Activated naive CD4-positive, alpha-beta T cell treated with anti-CD3 and anti-CD28 coated beads for 36 hours (primary cell): ENCODE measurements around the gene NUB1. TPM values are rescaled to one million over a fixed set of nuclear protein-coding genes. Genes with fewer than 3 reads are reported as not detected.

Experiments
- CTCF ChIA-PET: fragments of 350-600 bp; sonication (Branson Sonifier 250); formaldehyde crosslinking; loops from one replicate; lab custom pipeline; 2021; ENCODE audit warnings: antibody characterized with exemption; lab: Charles Lee
- DNase-seq: peaks from one replicate; pipeline ENCODE4 v3.0.0-alpha.2; 2020
- H3K27ac Mint-ChIP-seq: one replicate; pipeline ENCODE4 v1.8.0; 2021; ENCODE audit warnings: mild to moderate bottlenecking, mixed read lengths
- H3K27me3 Mint-ChIP-seq: one replicate; pipeline ENCODE4 v1.8.0; 2021; ENCODE audit warnings: low read depth, mixed read lengths
- H3K36me3 Mint-ChIP-seq: one replicate; pipeline ENCODE4 v1.8.0; 2021; ENCODE audit warnings: low read depth, mixed read lengths
- H3K4me1 Mint-ChIP-seq: one replicate; pipeline ENCODE4 v1.8.0; 2021; ENCODE audit warnings: low read depth, mixed read lengths
- H3K4me3 Mint-ChIP-seq: one replicate; pipeline ENCODE4 v1.8.0; 2021; ENCODE audit warnings: mild to moderate bottlenecking, moderate library complexity, mixed read lengths
- H3K9me3 Mint-ChIP-seq: one replicate; pipeline ENCODE4 v1.8.0; 2021; ENCODE audit warnings: mixed read lengths
- intact Hi-C: fragments of 100-400 bp; cut with micrococcal nuclease; formaldehyde crosslinking; loops from one replicate; pipeline ENCODE4 v1.15.1; 2023
- total RNA-seq, 2 experiments: library from RNA; stranded (reverse); gene quantifications; one replicate each; pipeline ENCODE4 v1.2.3, GENCODE V29; 2021

The NUB1 gene
- total RNA-seq, 2 experiments from 2014 or later: 46.6 to 50.3 TPM

DNA sequence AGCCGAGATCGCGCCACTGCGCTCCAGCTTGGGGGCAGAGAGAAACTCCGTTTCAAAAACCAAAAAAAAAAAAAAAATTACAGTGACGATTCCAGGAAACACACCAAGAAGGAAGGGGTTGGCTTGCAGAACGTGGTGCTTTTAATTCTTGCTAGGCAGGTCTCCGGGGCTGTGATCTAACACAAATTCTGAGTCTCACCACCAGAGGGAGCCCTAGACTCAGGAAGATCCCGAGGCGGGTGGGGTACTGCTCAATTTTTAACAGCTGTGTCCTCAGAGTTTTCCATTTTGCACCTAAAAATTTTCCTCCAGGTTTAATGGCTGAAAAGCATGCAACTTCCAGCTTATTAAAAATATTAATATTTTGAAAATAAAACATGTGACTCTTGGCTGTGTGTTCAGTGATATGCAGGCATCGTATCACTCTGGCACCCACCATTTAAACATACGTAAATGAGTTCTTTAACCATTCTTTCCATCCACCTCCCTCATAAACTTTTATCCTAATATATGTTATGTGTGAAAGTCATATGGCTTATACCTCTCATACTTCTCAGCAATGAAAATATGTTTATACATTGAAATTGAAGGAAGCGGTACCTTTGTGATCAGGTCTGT lies 26.5 kb upstream of the NUB1 start:
- Mint-ChIP-seq H3K4me3 (peak overlapping the region; percentile 44), H3K27ac (no peak overlapping the region), H3K9me3 (peaks cover 14% of the 10 kb centered on the region), H3K36me3 (peaks cover 1% of the 10 kb centered on the region), H3K4me1 (peaks cover 9% of the 10 kb centered on the region), H3K27me3 (no peaks in the 10 kb centered on the region)
- CTCF ChIA-PET: interaction anchor here (0.6 to 9.7 kb wide), 35 partner anchors 9 to 467 kb away, joined by 3 to 208 read pairs (median 4); partner anchors contain the start of genes ABCF2 and NUB1
- DNase-seq: peak; percentile 87
- intact Hi-C loops: loop anchor here (1.0 kb wide), 5 partner anchors 26 to 444 kb away; partner anchors contain the start of gene NUB1

GRCh38 chr7:151316896-151317295 lies 24.7 kb upstream of the NUB1 start:
- Mint-ChIP-seq H3K36me3 (peaks cover 1% of the 10 kb centered on the region), H3K4me1 (peaks cover 9% of the 10 kb centered on the region), H3K27me3 (no peaks in the 10 kb centered on the region), H3K27ac (no peak overlapping the region), H3K9me3 (peaks cover 14% of the 10 kb centered on the region), H3K4me3 (no peak overlapping the region)
- CTCF ChIA-PET: interaction anchor here (0.6 to 9.7 kb wide), 11 partner anchors 9 to 378 kb away, joined by 4 to 208 read pairs (median 15); partner anchors contain the start of gene NUB1
- intact Hi-C loops: no loop called here
- DNase-seq: no peak

DNA sequence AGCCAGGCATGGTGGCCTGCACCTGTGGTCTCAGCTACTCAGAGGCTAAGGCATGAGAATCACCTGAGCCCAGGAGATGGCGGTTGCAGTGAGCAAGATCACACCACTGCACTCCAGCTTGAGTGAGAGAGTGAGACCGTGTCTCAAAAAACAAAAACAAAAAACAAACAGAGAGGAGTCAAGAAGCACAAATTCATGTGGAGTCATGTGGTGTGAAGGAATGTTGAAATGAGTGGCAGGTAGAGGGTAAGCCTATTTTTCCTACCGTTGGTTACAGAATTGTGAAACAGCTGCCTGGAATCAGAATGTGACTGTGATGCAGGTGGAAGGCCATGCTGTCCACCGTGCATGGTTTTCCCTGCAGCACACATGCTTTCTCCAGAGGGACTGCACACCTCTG lies 23.7 kb upstream of the NUB1 start:
- Mint-ChIP-seq H3K36me3 (peaks cover 1% of the 10 kb centered on the region), H3K4me1 (peaks cover 9% of the 10 kb centered on the region), H3K27ac (no peak overlapping the region), H3K4me3 (no peak overlapping the region), H3K9me3 (peaks cover 14% of the 10 kb centered on the region), H3K27me3 (no peaks in the 10 kb centered on the region)
- intact Hi-C loops: no loop called here
- CTCF ChIA-PET: interaction anchor here (0.6 to 9.7 kb wide), 6 partner anchors 24 to 450 kb away, joined by 3 to 208 read pairs (median 4); partner anchors contain the start of gene NUB1
- DNase-seq: no peak

GRCh38 chr7:151319189-151319588 lies 22.4 kb upstream of the NUB1 start:
- H3K27ac Mint-ChIP-seq: no peak overlapping the region
- no peak for DNase-seq
- peaks cover 7% of the 10 kb centered on the region for H3K4me1 Mint-ChIP-seq
- CTCF ChIA-PET: interaction anchor here (3.7 to 9.7 kb wide), 2 partner anchors 8 to 33 kb away, joined by 15 to 208 read pairs; no protein-coding TSS in a partner anchor
- no peak overlapping the region for H3K4me3 Mint-ChIP-seq
- H3K9me3 Mint-ChIP-seq: peaks cover 14% of the 10 kb centered on the region
- H3K27me3 Mint-ChIP-seq: no peaks in the 10 kb centered on the region
- intact Hi-C loops: no loop called here
- H3K36me3 Mint-ChIP-seq: peaks cover 1% of the 10 kb centered on the region

GRCh38 chr7:151320263-151320845 lies 21.3 kb upstream of the NUB1 start:
- H3K9me3 Mint-ChIP-seq: peaks cover 14% of the 10 kb centered on the region
- H3K36me3 Mint-ChIP-seq: peaks cover 1% of the 10 kb centered on the region
- intact Hi-C loops: no loop called here
- no peak overlapping the region for H3K27ac Mint-ChIP-seq
- CTCF ChIA-PET: interaction anchor here (1.6 to 9.7 kb wide), 3 partner anchors 9 to 32 kb away, joined by 5 to 208 read pairs (median 15); no protein-coding TSS in a partner anchor
- DNase-seq: no peak
- H3K4me1 Mint-ChIP-seq: no peaks in the 10 kb centered on the region
- no peaks in the 10 kb centered on the region for H3K27me3 Mint-ChIP-seq
- no peak overlapping the region for H3K4me3 Mint-ChIP-seq

GRCh38 chr7:151321341-151321740 lies 20.3 kb upstream of the NUB1 start:
- no peak overlapping the region for H3K4me3 Mint-ChIP-seq
- intact Hi-C loops: no loop called here
- H3K27me3 Mint-ChIP-seq: no peaks in the 10 kb centered on the region
- H3K27ac Mint-ChIP-seq: no peak overlapping the region
- CTCF ChIA-PET: interaction anchor here (1.2 to 9.7 kb wide), 5 partner anchors 9 to 77 kb away, joined by 3 to 208 read pairs (median 5); no protein-coding TSS in a partner anchor
- H3K9me3 Mint-ChIP-seq: peaks cover 14% of the 10 kb centered on the region
- no peak for DNase-seq
- H3K4me1 Mint-ChIP-seq: no peaks in the 10 kb centered on the region
- H3K36me3 Mint-ChIP-seq: peaks cover 1% of the 10 kb centered on the region

GRCh38 chr7:151322906-151323305 lies 18.7 kb upstream of the NUB1 start:
- Mint-ChIP-seq H3K4me1 (no peaks in the 10 kb centered on the region), H3K27ac (no peak overlapping the region), H3K27me3 (no peaks in the 10 kb centered on the region), H3K36me3 (peaks cover 1% of the 10 kb centered on the region), H3K4me3 (no peak overlapping the region), H3K9me3 (peaks cover 14% of the 10 kb centered on the region)
- CTCF ChIA-PET: interaction anchor here (1.3 to 9.7 kb wide), 4 partner anchors 7 to 30 kb away, joined by 3 to 208 read pairs (median 34); no protein-coding TSS in a partner anchor
- intact Hi-C loops: no loop called here
- no peak for DNase-seq

GRCh38 chr7:151327022-151327421 lies 14.6 kb upstream of the NUB1 start:
- CTCF ChIA-PET: interaction anchor here (1.1 to 6.5 kb wide), 4 partner anchors 11 to 121 kb away, joined by 3 to 54 read pairs (median 5); no protein-coding TSS in a partner anchor
- H3K27me3 Mint-ChIP-seq: no peaks in the 10 kb centered on the region
- H3K4me1 Mint-ChIP-seq: no peaks in the 10 kb centered on the region
- H3K4me3 Mint-ChIP-seq: no peak overlapping the region
- no peaks in the 10 kb centered on the region for H3K36me3 Mint-ChIP-seq
- no peak overlapping the region for H3K27ac Mint-ChIP-seq
- no peak for DNase-seq
- no peaks in the 10 kb centered on the region for H3K9me3 Mint-ChIP-seq
- intact Hi-C loops: no loop called here

- H3K36me3 Mint-ChIP-seq: no peaks in the 10 kb centered on the region
- H3K4me3 Mint-ChIP-seq: no peak overlapping the region
- no peaks in the 10 kb centered on the region for H3K9me3 Mint-ChIP-seq
- H3K27me3 Mint-ChIP-seq: no peaks in the 10 kb centered on the region
- intact Hi-C loops: no loop called here
- H3K4me1 Mint-ChIP-seq: no peaks in the 10 kb centered on the region
- CTCF ChIA-PET: interaction anchor here (0.6 to 6.5 kb wide), 4 partner anchors 12 to 120 kb away, joined by 3 to 54 read pairs (median 5); no protein-coding TSS in a partner anchor
- DNase-seq: no peak
- H3K27ac Mint-ChIP-seq: no peak overlapping the region
Measured at GRCh38 chr7:151327659-151328058, 14.0 kb upstream of the NUB1 start.

DNA sequence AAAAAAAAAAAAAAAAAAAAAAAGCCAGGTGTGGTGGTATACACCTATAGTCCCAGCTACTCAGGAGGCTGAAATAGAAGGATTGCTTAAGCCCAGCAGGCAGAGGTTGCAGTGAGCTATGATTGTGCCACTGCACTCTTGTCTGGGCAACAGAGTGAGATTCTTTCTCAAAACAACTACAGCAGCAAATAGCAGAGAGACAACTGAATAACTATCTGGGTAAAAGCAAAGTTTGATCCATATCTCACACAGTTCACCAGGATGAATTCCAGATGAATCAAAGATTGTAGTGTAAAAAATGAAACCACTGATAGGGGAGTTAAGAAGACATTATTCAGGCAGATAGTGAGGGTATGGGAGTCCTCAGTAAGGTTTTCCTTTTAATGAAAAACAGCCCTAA lies 11.4 kb upstream of the NUB1 start:
- no peaks in the 10 kb centered on the region for H3K9me3 Mint-ChIP-seq
- H3K4me1 Mint-ChIP-seq: no peaks in the 10 kb centered on the region
- no peak for DNase-seq
- intact Hi-C loops: no loop called here
- H3K4me3 Mint-ChIP-seq: no peak overlapping the region
- CTCF ChIA-PET: interaction anchor here (1.1 to 1.2 kb wide), 2 partner anchors 9 to 14 kb away, joined by 3 to 5 read pairs; no protein-coding TSS in a partner anchor
- H3K36me3 Mint-ChIP-seq: no peaks in the 10 kb centered on the region
- H3K27me3 Mint-ChIP-seq: no peaks in the 10 kb centered on the region
- no peak overlapping the region for H3K27ac Mint-ChIP-seq

GRCh38 chr7:151330661-151331060 lies 11.0 kb upstream of the NUB1 start:
- H3K27me3 Mint-ChIP-seq: no peaks in the 10 kb centered on the region
- H3K27ac Mint-ChIP-seq: no peak overlapping the region
- CTCF ChIA-PET: interaction anchor here (1.1 to 1.2 kb wide), 3 partner anchors 9 to 159 kb away, joined by 3 to 5 read pairs (median 3); no protein-coding TSS in a partner anchor
- intact Hi-C loops: no loop called here
- no peaks in the 10 kb centered on the region for H3K4me1 Mint-ChIP-seq
- H3K36me3 Mint-ChIP-seq: no peaks in the 10 kb centered on the region
- no peak for DNase-seq
- no peak overlapping the region for H3K4me3 Mint-ChIP-seq
- no peaks in the 10 kb centered on the region for H3K9me3 Mint-ChIP-seq

DNA sequence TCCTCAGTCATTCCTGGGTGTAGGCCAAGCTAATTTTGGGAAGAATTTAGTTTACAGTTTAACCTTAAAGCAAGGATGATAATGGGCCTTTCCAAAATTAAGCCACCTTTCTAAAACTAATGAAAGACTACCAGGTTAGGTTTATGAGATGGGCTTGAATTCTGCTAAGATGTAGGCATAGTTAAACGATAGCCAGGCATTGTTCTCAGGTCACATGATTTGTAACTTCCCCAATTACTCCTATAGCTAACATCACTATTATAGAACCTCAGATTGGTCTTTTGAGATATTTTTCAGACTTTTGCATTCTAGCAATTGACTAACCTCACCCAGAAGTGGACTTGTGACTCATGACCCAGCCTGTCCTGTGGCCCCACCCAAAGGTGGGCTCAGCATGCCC lies 7.0 kb upstream of the NUB1 start:
- DNase-seq: no peak
- Mint-ChIP-seq H3K27ac (no peak overlapping the region), H3K4me1 (peaks cover 15% of the 10 kb centered on the region), H3K36me3 (no peaks in the 10 kb centered on the region), H3K4me3 (no peak overlapping the region), H3K9me3 (peaks cover 3% of the 10 kb centered on the region), H3K27me3 (no peaks in the 10 kb centered on the region)
- intact Hi-C loops: no loop called here
- CTCF ChIA-PET: interaction anchor here (0.6 to 3.4 kb wide), 3 partner anchors 16 to 250 kb away, joined by 3 to 21 read pairs (median 15); no protein-coding TSS in a partner anchor
